HepG2 (cell line): ENCODE data around the gene PIAS1.

ENCODE experiments used
- GLI4 ChIP-seq: sonication (generic); formaldehyde crosslinking; IDR thresholded peaks from 2 replicates; pipeline ENCODE4 v1.5.1; 2020; ENCODE audit warnings: missing genetic modification reagents, mild to moderate bottlenecking, moderate library complexity, borderline replicate concordance
- MAZ ChIP-seq, 2 experiments: sonication (generic) in 1 of 2; formaldehyde crosslinking in 1 of 2; IDR thresholded peaks; 2 replicates each; pipeline versions ENCODE4 v1.5.0 to v1.6.1; 2012 to 2020; ENCODE audit warnings: low read depth in 2 of 2, mild to moderate bottlenecking in 2 of 2, borderline replicate concordance in 1 of 2, improper control_type of control experiment in 1 of 2, low read length in 1 of 2, missing genetic modification reagents in 1 of 2, moderate library complexity in 1 of 2
- POLR2A ChIP-seq, 2 experiments: IDR thresholded peaks; 2 replicates each; pipeline ENCODE4 v1.6.1; 2011; ENCODE audit warnings: low read depth in 2 of 2, low read length in 2 of 2, mild to moderate bottlenecking in 1 of 2, moderate library complexity in 1 of 2; ENCODE audit not compliant: insufficient read depth in 1 of 2
- RAD21 ChIP-seq: fragments of 450-650 bp; formaldehyde crosslinking; IDR thresholded peaks from 2 replicates; pipeline ENCODE4 v1.5.0; 2020; ENCODE audit warnings: mild to moderate bottlenecking
- RBAK ChIP-seq: sonication (generic); formaldehyde crosslinking; IDR thresholded peaks from 2 replicates; pipeline ENCODE4 v1.5.1; 2020; ENCODE audit warnings: mild to moderate bottlenecking, missing genetic modification reagents
- ZBTB21 ChIP-seq: sonication (generic); formaldehyde crosslinking; IDR thresholded peaks from 2 replicates; pipeline ENCODE4 v1.4.0; 2020; ENCODE audit warnings: missing genetic modification reagents
- ZNF251 ChIP-seq: sonication (generic); formaldehyde crosslinking; IDR thresholded peaks from 2 replicates; pipeline ENCODE4 v1.9.0; 2021; ENCODE audit warnings: mild to moderate bottlenecking, missing genetic modification reagents
- ZNF841 ChIP-seq: sonication (generic); formaldehyde crosslinking; IDR thresholded peaks from 2 replicates; pipeline ENCODE4 v1.8.1; 2023; ENCODE audit warnings: missing genetic modification reagents, borderline replicate concordance
- TF ChIP-seq, protein P1 (sequence below): sonication (generic); formaldehyde crosslinking; IDR thresholded peaks from 2 replicates; pipeline ENCODE4 v1.8.0; 2022; ENCODE audit warnings: mild to moderate bottlenecking, missing genetic modification reagents; ENCODE audit not compliant: insufficient replicate concordance
- TF ChIP-seq, protein P2 (sequence below): IDR thresholded peaks from 2 replicates; pipeline ENCODE4 v1.6.1; 2016; ENCODE audit warnings: low read depth, control low read depth
- TF ChIP-seq, protein P3 (sequence below), 2 experiments: IDR thresholded peaks; 2 replicates each; pipeline ENCODE4 v1.6.1; 2011 to 2012; ENCODE audit warnings: low read length in 2 of 2, borderline replicate concordance in 1 of 2, low read depth in 1 of 2, mild to moderate bottlenecking in 1 of 2, moderate library complexity in 1 of 2
- TF ChIP-seq, protein P4 (sequence below): sonication (generic); formaldehyde crosslinking; IDR thresholded peaks from 2 replicates; pipeline ENCODE4 v1.5.1; 2020; ENCODE audit warnings: mild to moderate bottlenecking, missing genetic modification reagents, moderate library complexity
- TF ChIP-seq, protein P5 (sequence below): IDR thresholded peaks from 2 replicates; pipeline ENCODE4 v1.6.1; 2016
- TF ChIP-seq, protein P6 (sequence below): sonication (generic); formaldehyde crosslinking; IDR thresholded peaks from 2 replicates; pipeline ENCODE4 v1.8.0; 2022; ENCODE audit warnings: missing genetic modification reagents, mild to moderate bottlenecking, borderline replicate concordance

DNA sequence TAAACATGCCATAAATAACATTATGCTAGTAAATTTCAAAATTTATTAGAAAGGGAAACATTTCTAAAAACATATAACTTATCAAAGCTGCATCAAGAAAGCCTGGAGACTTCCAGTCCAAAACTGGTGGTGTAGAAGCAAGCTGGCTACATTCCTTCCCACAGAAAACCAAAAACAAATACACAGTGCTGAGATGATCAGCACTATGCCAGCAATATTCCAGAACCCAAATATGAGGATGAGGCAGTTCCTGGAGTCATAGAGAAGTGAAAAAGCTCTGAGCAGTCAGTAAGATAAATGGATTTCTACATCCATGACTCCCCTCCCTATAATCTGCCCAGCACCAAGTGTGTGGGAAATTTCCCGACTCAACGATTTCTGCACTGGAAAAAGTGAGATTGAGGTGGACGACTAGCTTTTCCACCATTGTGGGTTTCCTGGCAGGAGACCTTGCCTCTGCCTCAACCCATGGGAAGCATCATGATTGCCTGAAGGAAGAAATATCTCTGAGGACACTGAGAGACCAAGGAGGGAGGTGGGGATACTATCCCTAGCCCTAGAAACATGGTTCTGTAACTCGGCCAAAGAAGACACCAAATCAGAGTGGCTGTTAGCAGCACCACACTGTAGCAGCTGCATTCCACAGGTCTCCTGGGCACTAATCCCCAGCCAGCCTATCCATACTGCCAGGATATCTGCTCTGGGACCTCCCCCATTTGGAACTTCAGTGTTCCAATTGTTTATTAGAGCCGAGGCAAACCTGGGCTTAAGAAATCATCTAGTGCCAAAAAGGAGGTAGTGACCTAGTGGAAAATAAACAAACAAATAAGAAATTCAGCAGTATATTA is 187.2 kb downstream of the PIAS1 start:
- TF ChIP-seq, protein P1, sequence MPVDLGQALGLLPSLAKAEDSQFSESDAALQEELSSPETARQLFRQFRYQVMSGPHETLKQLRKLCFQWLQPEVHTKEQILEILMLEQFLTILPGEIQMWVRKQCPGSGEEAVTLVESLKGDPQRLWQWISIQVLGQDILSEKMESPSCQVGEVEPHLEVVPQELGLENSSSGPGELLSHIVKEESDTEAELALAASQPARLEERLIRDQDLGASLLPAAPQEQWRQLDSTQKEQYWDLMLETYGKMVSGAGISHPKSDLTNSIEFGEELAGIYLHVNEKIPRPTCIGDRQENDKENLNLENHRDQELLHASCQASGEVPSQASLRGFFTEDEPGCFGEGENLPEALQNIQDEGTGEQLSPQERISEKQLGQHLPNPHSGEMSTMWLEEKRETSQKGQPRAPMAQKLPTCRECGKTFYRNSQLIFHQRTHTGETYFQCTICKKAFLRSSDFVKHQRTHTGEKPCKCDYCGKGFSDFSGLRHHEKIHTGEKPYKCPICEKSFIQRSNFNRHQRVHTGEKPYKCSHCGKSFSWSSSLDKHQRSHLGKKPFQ (CRISPR knock-in tag) = no peak
- TF ChIP-seq, protein P2, sequence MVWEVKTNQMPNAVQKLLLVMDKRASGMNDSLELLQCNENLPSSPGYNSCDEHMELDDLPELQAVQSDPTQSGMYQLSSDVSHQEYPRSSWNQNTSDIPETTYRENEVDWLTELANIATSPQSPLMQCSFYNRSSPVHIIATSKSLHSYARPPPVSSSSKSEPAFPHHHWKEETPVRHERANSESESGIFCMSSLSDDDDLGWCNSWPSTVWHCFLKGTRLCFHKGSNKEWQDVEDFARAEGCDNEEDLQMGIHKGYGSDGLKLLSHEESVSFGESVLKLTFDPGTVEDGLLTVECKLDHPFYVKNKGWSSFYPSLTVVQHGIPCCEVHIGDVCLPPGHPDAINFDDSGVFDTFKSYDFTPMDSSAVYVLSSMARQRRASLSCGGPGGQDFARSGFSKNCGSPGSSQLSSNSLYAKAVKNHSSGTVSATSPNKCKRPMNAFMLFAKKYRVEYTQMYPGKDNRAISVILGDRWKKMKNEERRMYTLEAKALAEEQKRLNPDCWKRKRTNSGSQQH (CRISPR knock-in tag) = no peak
- TF ChIP-seq, protein P3, sequence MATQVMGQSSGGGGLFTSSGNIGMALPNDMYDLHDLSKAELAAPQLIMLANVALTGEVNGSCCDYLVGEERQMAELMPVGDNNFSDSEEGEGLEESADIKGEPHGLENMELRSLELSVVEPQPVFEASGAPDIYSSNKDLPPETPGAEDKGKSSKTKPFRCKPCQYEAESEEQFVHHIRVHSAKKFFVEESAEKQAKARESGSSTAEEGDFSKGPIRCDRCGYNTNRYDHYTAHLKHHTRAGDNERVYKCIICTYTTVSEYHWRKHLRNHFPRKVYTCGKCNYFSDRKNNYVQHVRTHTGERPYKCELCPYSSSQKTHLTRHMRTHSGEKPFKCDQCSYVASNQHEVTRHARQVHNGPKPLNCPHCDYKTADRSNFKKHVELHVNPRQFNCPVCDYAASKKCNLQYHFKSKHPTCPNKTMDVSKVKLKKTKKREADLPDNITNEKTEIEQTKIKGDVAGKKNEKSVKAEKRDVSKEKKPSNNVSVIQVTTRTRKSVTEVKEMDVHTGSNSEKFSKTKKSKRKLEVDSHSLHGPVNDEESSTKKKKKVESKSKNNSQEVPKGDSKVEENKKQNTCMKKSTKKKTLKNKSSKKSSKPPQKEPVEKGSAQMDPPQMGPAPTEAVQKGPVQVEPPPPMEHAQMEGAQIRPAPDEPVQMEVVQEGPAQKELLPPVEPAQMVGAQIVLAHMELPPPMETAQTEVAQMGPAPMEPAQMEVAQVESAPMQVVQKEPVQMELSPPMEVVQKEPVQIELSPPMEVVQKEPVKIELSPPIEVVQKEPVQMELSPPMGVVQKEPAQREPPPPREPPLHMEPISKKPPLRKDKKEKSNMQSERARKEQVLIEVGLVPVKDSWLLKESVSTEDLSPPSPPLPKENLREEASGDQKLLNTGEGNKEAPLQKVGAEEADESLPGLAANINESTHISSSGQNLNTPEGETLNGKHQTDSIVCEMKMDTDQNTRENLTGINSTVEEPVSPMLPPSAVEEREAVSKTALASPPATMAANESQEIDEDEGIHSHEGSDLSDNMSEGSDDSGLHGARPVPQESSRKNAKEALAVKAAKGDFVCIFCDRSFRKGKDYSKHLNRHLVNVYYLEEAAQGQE (IDR thresholded peaks at IDR 0.05; ENCODE audit: borderline replicate concordance in 1 of 2, low read depth in 1 of 2, low read length in 2 of 2) = no peak
- TF ChIP-seq ZNF251 (CRISPR knock-in tag) (no peak), MAZ (IDR thresholded peaks at IDR 0.05; ENCODE audit: borderline replicate concordance, low read depth, low read length) (no peak), MAZ (CRISPR knock-in tag; IDR thresholded peaks at IDR 0.05; ENCODE audit: low read depth) (no peak), GLI4 (CRISPR knock-in tag) (no peak), ZNF841 (no peak), ZBTB21 (CRISPR knock-in tag) (no peak), RBAK (CRISPR knock-in tag) (no peak), POLR2A (IDR thresholded peaks at IDR 0.05; ENCODE audit: insufficient read depth in 1 of 2, low read depth in 2 of 2, low read length in 2 of 2) (no peak), RAD21 (CRISPR knock-in tag) (no peak)
- TF ChIP-seq, protein P4, sequence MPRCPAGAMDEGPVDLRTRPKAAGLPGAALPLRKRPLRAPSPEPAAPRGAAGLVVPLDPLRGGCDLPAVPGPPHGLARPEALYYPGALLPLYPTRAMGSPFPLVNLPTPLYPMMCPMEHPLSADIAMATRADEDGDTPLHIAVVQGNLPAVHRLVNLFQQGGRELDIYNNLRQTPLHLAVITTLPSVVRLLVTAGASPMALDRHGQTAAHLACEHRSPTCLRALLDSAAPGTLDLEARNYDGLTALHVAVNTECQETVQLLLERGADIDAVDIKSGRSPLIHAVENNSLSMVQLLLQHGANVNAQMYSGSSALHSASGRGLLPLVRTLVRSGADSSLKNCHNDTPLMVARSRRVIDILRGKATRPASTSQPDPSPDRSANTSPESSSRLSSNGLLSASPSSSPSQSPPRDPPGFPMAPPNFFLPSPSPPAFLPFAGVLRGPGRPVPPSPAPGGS (CRISPR knock-in tag) = no peak
- TF ChIP-seq, protein P5, sequence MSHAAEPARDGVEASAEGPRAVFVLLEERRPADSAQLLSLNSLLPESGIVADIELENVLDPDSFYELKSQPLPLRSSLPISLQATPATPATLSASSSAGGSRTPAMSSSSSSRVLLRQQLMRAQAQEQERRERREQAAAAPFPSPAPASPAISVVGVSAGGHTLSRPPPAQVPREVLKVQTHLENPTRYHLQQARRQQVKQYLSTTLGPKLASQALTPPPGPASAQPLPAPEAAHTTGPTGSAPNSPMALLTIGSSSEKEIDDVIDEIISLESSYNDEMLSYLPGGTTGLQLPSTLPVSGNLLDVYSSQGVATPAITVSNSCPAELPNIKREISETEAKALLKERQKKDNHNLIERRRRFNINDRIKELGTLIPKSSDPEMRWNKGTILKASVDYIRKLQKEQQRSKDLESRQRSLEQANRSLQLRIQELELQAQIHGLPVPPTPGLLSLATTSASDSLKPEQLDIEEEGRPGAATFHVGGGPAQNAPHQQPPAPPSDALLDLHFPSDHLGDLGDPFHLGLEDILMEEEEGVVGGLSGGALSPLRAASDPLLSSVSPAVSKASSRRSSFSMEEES (CRISPR knock-in tag) = no peak
- TF ChIP-seq, protein P6, sequence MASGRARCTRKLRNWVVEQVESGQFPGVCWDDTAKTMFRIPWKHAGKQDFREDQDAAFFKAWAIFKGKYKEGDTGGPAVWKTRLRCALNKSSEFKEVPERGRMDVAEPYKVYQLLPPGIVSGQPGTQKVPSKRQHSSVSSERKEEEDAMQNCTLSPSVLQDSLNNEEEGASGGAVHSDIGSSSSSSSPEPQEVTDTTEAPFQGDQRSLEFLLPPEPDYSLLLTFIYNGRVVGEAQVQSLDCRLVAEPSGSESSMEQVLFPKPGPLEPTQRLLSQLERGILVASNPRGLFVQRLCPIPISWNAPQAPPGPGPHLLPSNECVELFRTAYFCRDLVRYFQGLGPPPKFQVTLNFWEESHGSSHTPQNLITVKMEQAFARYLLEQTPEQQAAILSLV (CRISPR knock-in tag) = no peak
